ENCODE measurements around the gene FADS2.

GRCh38 chr11:61902313-61902712, 74.2 kb downstream of the FADS2 start:
- TF ChIP-seq, protein P1, sequence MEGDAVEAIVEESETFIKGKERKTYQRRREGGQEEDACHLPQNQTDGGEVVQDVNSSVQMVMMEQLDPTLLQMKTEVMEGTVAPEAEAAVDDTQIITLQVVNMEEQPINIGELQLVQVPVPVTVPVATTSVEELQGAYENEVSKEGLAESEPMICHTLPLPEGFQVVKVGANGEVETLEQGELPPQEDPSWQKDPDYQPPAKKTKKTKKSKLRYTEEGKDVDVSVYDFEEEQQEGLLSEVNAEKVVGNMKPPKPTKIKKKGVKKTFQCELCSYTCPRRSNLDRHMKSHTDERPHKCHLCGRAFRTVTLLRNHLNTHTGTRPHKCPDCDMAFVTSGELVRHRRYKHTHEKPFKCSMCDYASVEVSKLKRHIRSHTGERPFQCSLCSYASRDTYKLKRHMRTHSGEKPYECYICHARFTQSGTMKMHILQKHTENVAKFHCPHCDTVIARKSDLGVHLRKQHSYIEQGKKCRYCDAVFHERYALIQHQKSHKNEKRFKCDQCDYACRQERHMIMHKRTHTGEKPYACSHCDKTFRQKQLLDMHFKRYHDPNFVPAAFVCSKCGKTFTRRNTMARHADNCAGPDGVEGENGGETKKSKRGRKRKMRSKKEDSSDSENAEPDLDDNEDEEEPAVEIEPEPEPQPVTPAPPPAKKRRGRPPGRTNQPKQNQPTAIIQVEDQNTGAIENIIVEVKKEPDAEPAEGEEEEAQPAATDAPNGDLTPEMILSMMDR (IDR thresholded peaks at IDR 0.05): no peak
- TF ChIP-seq POLR2A (IDR thresholded peaks at IDR 0.05): no peak
